Activated CD8-positive, alpha-beta memory T cell treated with anti-CD3 and anti-CD28 coated beads for 1 hour (primary cell): ENCODE results near the gene FLRT1.

ENCODE experiments used
- DNase-seq, 2 donors: peaks; one replicate each; pipeline ENCODE4 v3.0.0-alpha.2; 2020; ENCODE audit warnings: low read depth in 1 of 2; ENCODE audit errors: extremely low read depth in 1 of 2

Gene FLRT1

DNA sequence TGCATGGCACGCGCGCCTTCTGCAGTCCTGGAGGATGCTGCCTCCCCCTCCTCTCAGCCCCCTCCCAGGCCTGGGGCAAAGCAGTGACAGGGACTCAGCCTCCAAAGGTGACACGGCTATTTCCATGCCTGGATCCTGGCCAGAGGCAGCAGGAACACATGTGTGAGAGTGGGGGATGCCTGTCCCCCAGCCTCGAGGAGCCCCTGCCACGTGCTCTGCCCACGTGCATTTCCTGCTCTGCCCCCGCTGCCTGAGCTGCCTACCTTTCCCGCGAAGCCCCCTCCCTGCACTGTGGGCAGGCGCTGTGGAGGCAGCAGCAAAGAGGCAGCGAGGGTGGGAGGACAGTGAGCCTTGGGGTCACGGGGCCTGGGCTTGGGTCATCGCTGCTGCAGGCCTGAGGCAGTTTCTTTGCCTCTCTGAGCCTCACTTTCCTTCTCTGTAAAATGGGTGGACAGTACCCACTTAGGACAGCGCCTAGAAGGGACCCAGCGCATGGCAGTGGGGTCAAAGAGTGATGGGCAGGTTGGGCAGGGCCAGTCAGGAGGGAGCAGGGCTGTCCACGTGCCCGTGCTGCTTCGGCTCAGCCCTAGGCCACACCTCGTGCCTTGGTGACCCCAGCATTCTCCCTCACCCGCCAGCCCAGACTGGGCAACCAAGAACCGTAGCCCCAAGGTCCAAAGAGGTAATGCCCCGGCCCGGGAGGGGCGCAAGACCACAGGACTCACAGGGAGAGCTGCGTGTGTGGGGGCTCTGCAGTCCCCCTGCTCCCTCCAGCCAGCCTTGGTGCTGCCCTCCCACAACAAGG, 48.6 kb downstream of the FLRT1 start:
- no peak for DNase-seq

DNA sequence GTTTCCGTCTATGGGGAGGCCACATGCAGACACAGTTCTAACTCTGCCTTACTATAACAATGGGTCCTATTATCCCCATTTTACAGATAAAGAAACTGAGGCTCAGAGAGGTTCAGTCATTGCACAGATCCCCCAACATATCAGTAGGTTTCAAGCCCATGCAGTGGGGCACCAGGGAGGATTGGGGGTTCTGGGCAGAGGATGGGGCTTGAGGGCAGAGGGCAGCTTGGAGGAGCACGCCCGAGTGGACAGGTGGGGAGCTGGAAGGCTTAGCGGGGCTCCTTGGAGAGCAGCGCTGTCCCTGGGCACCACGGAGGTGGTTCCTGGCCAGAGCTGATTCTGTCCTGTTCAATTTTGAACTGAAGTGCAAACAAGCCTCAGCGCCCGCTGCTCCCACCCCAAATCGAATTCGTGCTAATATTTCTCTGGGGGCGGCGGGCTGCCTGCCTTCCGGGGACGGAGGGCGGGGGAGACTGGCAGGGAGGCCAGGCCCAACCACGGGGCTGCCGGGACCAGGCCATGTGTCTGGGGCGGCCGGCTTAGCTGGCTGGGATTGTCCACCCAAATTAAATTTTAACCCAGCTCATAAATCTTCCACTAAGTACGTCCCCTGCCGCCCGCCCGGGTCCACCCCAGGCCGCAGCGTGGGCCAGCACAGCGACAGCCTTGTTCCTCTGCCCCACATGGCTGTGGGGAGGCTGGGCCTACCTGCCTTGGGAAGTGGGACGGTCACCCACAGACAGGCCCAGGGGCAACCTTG, 49.4 kb downstream of the FLRT1 start:
- no peak for DNase-seq
